ENCODE data around the gene OR2A14.

DNA sequence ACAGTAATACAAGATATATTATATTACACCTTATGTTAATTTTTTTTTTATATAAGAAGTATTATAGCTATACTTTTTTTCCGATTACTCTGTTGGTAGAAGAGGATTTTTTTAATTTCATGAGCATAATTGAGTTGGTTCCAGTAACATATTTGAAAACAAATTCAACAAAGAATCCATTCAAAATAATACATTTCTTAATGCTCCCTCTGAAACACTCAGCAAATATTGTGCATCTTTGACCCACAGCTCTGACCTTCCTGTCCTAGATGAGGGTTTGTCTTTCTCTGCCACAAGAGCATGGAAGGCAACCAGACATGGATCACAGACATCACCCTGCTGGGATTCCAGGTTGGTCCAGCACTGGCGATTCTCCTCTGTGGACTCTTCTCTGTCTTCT is 13.7 kb upstream of the OR2A14 start, which contains the start of gene OR2A2:
- no peak for TF ChIP-seq POLR2A (IDR thresholded peaks at IDR 0.05)
- TF ChIP-seq, protein P1, sequence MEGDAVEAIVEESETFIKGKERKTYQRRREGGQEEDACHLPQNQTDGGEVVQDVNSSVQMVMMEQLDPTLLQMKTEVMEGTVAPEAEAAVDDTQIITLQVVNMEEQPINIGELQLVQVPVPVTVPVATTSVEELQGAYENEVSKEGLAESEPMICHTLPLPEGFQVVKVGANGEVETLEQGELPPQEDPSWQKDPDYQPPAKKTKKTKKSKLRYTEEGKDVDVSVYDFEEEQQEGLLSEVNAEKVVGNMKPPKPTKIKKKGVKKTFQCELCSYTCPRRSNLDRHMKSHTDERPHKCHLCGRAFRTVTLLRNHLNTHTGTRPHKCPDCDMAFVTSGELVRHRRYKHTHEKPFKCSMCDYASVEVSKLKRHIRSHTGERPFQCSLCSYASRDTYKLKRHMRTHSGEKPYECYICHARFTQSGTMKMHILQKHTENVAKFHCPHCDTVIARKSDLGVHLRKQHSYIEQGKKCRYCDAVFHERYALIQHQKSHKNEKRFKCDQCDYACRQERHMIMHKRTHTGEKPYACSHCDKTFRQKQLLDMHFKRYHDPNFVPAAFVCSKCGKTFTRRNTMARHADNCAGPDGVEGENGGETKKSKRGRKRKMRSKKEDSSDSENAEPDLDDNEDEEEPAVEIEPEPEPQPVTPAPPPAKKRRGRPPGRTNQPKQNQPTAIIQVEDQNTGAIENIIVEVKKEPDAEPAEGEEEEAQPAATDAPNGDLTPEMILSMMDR (IDR thresholded peaks at IDR 0.05 in 4 of 5, conservative IDR thresholded peaks at IDR 0.05 in 1 of 5), result no peak
